ENCODE data around the gene MRPL55.

Gene MRPL55

GRCh38 chr1:228098323-228098931 is 10.7 kb downstream of the MRPL55 start:
- DNase-seq: no peak

GRCh38 chr1:228097333-228098081 is 11.6 kb downstream of the MRPL55 start:
- no peak for DNase-seq

GRCh38 chr1:228096416-228097332 is 12.4 kb downstream of the MRPL55 start:
- no peak for DNase-seq

GRCh38 chr1:228095938-228096337 is 13.2 kb downstream of the MRPL55 start:
- DNase-seq: no peak

GRCh38 chr1:228095161-228095560 is 13.9 kb downstream of the MRPL55 start:
- no peak for DNase-seq

GRCh38 chr1:228094432-228095016 is 14.6 kb downstream of the MRPL55 start:
- DNase-seq: no peak

- DNase-seq: no peak
These were observed 15.8 kb downstream of the MRPL55 start for GRCh38 chr1:228093050-228093906.

- no peak for DNase-seq
These were observed 16.6 kb downstream of the MRPL55 start for GRCh38 chr1:228092342-228093049.

GRCh38 chr1:228091084-228091483 is 18.0 kb downstream of the MRPL55 start:
- DNase-seq: no peak

- no peak for DNase-seq
These were observed 18.5 kb downstream of the MRPL55 start for GRCh38 chr1:228090613-228091081.

- DNase-seq: no peak
These were observed 19.3 kb downstream of the MRPL55 start for GRCh38 chr1:228089519-228090380.

GRCh38 chr1:228088586-228089498 is 20.3 kb downstream of the MRPL55 start:
- no peak for DNase-seq

- no peak for DNase-seq
These were observed 21.3 kb downstream of the MRPL55 start for GRCh38 chr1:228087771-228088251.

- no peak for DNase-seq
These were observed 23.7 kb downstream of the MRPL55 start for GRCh38 chr1:228085287-228085951.

GRCh38 chr1:228084797-228085196 is 24.3 kb downstream of the MRPL55 start:
- DNase-seq: no peak

- no peak for DNase-seq
These were observed 24.8 kb downstream of the MRPL55 start for GRCh38 chr1:228084325-228084724.

GRCh38 chr1:228083871-228084278 is 25.2 kb downstream of the MRPL55 start:
- DNase-seq: no peak

Data from CD4-positive, alpha-beta T cell treated with Interleukin-12 subunit alpha and Interleukin-12 subunit beta, for 1 hour (primary cell).